ENCODE data around the gene SELP.
"Not testable (repeated sequence)": the region's sequence is repeated elsewhere in the genome, so short reads cannot be mapped to it uniquely, and the experiment has no call there.

The SELP gene

GRCh38 chr1:169630006-169630405 lies at the start of gene SELP:
SELP (minus strand) TSS chr1:169630124; CDS start chr1:169630074, 50 bp downstream.
- DNase-seq = no peak

GRCh38 chr1:169679692-169680091 lies 49.8 kb upstream of the SELP start:
- no peak for DNase-seq

GRCh38 chr1:169676001-169676400 lies 46.1 kb upstream of the SELP start:
- DNase-seq = no peak

DNA sequence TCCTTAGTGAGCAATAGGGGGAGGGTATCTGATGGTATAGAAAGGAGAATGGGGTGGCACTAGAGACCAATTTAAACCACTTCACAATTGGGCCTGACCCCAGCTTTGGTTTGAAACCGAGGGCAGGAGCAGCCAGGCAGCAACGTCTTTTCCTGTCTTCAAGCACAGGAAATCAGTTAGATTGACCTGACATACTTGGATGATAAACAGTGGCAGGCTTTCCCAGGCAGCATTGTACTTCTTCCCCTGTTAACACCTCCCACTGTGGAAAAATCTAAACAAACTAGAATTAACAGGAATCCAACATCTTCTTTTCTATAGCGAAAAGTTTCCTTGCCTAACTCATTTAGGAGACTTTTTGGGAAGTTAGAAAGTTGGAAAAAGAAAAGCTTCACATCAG lies 40.9 kb upstream of the SELP start:
- DNase-seq = no peak

GRCh38 chr1:169670244-169670643 lies 40.3 kb upstream of the SELP start:
- not testable (repeated sequence) for DNase-seq

DNA sequence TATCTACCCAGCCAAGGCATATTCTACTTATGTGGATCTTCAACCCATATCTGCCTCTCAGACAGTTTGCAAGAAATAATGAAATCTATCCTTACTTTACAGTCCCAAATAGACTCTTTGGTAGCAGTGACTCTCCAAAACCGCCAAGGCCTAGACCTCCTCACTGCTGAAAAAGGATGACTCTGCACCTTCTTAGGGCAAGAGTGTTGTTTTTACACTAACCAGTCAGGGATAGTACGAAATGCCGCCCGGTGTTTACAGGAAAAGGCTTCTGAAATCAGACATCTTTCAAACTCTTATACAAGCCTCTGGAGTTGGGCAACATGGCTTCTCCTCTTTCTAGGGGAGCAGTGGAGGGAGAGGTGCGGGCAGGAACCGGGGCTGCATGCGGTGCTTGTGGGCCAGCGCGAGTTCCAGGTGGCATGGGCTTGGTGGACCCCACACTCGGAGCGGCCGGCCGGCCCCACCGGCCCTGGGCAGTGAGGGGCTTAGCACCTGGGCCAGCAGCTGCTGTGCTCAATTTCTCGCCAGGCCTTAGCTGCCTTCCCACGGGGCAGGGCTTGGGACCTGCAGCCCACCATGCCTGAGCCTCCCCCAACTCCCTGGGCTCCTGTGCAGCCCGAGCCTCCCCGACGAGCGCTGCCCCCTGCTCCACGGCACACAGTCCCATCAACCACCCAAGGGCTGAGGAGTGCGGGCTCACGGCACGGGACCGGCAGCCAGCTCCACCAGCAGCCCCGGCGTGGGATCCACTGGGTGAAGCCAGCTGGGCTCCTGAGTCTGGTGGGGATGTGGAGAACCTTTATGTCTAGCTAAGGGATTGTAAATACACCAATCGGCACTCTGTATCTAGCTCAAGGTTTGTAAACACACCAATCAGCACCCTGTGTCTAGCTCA lies 38.0 kb upstream of the SELP start:
- not testable (repeated sequence) for DNase-seq

DNA sequence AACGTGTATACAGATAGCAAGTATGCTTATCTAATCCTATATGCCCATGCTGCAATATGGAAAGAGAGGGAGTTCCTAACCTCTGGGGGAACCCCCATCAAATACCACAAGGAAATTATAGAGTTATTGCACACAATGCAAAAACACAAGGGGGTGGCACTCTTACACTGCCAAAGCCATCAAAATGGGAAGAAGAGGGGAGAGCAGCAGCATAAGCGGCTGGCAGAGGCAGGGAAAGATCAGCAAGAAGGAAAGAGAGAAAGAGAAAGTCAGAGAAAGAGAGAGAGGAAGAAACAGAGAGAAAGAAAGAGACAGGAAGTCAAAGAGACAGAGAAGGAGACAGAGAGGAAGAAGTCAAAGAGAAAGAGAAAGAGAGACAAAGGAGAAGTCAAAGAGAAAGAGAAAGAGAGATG lies 37.3 kb upstream of the SELP start:
- DNase-seq = not testable (repeated sequence)

DNA sequence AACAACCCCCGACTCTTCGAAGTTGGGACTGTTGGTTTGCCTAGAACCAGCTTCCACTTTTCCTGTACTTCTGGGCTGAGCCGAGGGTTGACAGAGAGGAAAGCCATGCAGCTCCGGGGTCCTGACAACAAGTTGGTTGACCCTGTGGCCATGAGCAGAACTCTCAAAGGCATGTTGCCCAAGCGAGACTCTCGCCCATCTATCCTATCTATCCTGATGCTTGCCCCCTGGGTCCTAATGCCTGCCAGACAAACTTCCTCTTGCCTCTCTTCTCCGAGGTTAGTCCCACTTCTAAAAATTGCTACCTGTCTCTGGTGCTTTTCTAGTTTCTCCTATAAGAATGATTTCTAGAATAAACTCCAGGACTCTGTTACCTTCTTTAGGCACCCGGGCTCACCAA lies 32.8 kb upstream of the SELP start:
- DNase-seq = peak; percentile 29 to 51

- not testable (repeated sequence) for DNase-seq
These were observed 31.1 kb upstream of the SELP start for GRCh38 chr1:169661066-169661465.

- not testable (repeated sequence) for DNase-seq
These were observed 28.9 kb upstream of the SELP start for GRCh38 chr1:169658777-169659176.

GRCh38 chr1:169653873-169654272 lies 23.9 kb upstream of the SELP start:
- DNase-seq = no peak

GRCh38 chr1:169651035-169651434 lies 21.1 kb upstream of the SELP start:
- no peak for DNase-seq

DNA sequence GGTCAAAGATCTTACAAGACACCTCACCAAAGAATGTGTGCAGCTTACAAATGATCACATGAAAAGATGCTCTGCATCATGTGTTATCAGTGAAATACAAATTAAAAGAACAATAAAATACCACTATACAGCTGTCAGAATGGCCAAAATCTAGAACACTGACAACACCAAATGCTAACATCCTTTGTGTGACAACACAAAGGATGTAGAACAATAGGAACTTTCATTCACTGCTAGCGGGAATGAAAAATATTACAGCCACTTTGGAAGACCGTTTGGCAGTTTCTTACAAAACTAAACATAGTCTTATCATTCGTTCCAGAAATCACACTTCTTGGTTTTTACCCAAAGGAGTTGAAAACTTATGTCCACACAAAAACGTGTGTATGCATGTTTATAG lies 20.6 kb upstream of the SELP start:
- DNase-seq = no peak

- no peak for DNase-seq
These were observed 18.8 kb upstream of the SELP start for GRCh38 chr1:169648709-169649108.

DNA sequence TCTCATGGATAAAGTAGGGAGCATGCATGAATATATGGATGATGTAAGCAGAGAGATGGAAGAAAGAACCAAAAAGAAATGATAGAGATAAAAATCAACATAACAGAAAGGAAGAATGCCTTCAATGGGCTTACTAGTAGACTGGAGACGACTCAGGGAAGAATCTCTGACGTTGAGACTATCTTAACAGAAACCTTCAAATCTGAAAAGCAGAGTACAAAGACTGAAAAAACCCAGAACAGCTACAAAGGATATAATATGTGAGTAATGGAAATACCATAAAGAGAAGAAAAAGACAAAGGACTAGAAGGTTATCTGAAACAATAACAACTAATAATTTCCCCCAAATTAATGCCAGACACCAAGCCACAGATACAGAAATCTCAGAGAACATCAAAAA lies 18.3 kb upstream of the SELP start:
- no peak for DNase-seq

DNA sequence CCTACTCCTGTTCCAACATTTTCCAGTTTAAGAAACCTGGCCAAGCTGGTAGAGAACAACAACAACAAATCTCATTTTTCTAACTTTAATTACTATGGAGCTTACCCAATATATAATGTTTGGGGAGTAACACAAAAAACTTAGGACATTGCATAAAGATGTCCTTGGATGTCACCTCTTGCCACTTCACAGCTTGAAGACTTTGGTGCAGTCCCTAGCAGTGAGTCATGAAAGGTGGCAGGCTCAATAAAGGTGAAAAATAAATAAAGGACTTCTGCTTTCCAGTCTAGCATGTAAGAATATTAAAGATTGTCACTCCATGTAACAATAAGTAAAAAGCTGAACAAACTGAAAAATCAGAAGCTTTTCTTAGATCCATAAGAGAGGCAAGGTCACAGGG lies 17.6 kb upstream of the SELP start:
- no peak for DNase-seq

DNA sequence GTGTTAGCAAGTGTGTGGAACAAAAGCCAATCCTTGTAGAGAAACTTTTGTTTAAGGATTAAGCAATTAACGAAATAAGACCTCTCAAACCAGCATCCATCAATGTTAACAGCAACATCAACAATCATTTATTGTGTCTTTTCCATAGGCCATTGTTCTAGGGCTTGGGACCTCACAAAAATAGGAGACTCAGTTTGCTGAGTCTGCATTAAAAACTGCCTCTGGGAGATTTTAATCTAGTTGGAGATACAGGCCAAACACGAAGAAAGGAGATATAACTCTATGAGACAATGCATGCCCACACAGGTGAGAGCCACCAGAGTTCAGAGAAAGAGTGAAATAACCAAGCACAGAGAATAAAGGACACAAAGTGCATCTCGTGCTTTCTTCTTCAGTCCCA lies 14.4 kb upstream of the SELP start:
- no peak for DNase-seq

- DNase-seq = no peak
These were observed 5.0 kb upstream of the SELP start for GRCh38 chr1:169634877-169635276.

DNA sequence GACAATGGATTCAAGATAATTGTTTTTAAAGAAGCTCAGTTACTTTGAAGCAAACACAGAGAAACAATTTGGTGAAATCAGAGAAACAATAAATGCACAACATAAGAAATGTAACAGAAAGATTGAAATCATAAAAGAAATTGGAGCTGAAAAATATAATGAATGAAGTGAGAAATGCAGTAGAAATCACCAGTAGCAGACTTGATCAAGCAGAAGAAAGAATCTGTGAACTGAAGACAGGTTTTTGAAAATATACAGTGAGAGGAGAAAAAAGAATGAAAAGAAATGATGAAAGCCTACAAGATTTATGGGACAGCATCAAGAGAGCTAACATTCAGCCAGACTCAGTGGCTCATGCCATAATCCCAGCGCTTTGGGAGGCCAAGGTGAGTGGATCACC lies 4.2 kb upstream of the SELP start:
- no peak for DNase-seq

- no peak for DNase-seq
These were observed 1.3 kb upstream of the SELP start for GRCh38 chr1:169631249-169631648.

DNA sequence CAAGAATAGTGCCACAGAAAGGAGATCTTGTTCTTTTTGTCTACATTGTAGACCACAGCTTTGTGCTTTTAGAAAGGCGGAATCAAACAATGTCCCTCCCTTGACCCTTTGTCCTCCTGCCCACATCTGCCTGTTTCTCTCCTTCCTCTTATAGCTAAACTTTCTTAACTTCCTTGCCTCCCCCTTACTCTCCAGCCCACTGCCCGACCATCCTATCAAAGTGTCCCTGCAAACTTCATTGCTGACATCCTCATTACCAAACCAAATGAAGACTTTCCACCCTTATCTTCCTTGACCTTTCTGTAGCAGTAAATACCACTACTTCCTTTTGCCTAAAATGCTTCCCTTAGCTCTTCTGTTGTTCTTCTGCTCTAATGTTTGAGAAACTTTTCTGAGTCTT lies 5.0 kb downstream of the SELP start:
- no peak for DNase-seq

DNA sequence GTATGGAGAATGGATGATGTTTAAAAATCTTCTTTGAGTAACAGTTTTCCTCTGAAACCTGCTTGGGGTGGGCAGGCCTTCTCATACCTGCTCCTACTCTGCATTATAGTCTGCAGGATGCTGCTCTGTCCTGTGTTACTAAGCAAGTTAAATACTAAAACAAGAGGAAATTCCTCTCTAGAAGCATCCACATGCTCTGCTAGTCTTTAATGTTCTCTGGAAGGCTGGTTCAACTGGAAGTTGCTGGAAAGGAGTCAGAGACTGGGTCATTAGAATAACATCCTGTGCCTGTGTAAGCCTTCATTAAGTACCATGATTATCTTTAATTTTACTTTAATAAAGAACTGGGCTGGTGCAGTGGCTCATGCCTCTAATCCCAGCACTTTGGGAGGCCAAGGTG lies 5.8 kb downstream of the SELP start:
- no peak for DNase-seq

DNA sequence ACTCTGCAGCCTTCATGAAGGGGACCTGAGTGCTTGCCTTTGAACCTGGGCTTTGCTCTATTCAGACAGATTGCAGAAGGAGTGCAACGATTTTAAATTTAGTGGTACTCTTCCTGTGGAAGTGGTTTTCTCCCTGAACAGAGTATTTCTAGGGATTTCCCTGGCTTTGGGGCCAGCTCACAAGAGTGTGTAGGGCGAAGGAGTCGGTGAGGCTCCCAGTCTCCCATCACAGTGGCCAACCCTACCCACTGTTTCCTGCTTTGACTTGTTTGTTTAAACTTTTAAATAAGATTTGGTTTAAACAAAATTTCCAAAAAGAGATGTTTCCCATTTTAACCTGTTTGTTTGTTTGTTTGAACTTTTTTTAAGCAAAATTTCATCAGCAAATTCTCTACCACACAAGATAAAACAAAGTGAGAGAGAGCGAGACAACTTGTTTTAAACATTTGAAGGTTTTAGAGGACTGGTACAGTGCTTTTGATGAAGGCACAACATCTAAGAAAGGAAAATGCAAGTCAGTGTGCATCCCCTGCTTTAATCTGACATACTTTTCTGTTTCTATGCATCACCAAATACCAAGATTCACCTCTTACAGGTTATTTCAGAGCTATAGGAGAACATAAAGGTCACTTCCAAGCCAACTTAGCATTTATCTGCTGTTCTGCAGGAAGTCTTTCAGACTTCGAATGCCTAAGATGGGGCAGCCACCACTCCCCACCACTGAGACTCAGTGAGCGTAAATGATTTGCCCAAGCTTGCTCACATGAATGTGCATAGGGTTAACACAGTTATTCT lies 6.6 kb downstream of the SELP start:
- no peak for DNase-seq

GRCh38 chr1:169620565-169620964 lies 9.4 kb downstream of the SELP start:
- DNase-seq = no peak
